Measurements from ENCODE around the gene SLC2A4.

Gene SLC2A4

GRCh38 chr17:7266784-7267183 lies 14.7 kb upstream of the SLC2A4 start:
- no peak for TF ChIP-seq CTCF (IDR thresholded peaks at IDR 0.05; ENCODE audit: insufficient read depth, low read length, missing control alignments)
- DNase-seq (ENCODE audit: low read depth, low spot score), result no peak
- H3K4me3 ChIP-seq (ENCODE audit: low read depth, low read length), result no peak overlapping the region
- CTCF ChIA-PET, result interaction anchor here (1.0 to 5.3 kb wide), 3 partner anchors 14 to 30 kb away, joined by 4 to 29 read pairs (median 11); partner anchors contain the start of gene SLC2A4
- POLR2A ChIA-PET, result interaction anchor here (0.6 to 0.7 kb wide), 2 partner anchors 16 to 89 kb away, joined by 3 to 4 read pairs; no protein-coding TSS in a partner anchor

GRCh38 chr17:7279448-7279847 lies 2.1 kb upstream of the SLC2A4 start:
- ChIA-PET POLR2A (interaction anchor here (0.7 kb wide), 1 partner anchor 73 kb away, joined by 3 read pairs; no protein-coding TSS in a partner anchor), CTCF (interaction anchor here (0.9 to 13.4 kb wide), 8 partner anchors 12 to 281 kb away, joined by 3 to 255 read pairs (median 26); partner anchors contain the start of genes NEURL4 and PHF23)
- no peak for DNase-seq (ENCODE audit: low read depth, low spot score)
- TF ChIP-seq CTCF (IDR thresholded peaks at IDR 0.05; ENCODE audit: insufficient read depth, low read length, missing control alignments), result no peak
- H3K4me3 ChIP-seq (ENCODE audit: low read depth, low read length), result no peak overlapping the region

- CTCF ChIA-PET, result interaction anchor here (0.6 to 13.4 kb wide), 15 partner anchors 11 to 327 kb away, joined by 3 to 255 read pairs (median 4); partner anchors contain the start of genes CTDNEP1, MPDU1, NEURL4 and TNFSF12
- DNase-seq (ENCODE audit: low read depth, low spot score), result no peak
- peak; percentile 96 for TF ChIP-seq CTCF (IDR thresholded peaks at IDR 0.05; ENCODE audit: insufficient read depth, low read length, missing control alignments)
- POLR2A ChIA-PET, result interaction anchor here (1.0 to 1.4 kb wide), 2 partner anchors 21 to 65 kb away, joined by 3 to 4 read pairs; no protein-coding TSS in a partner anchor
- peak overlapping the region; percentile 52 for H3K4me3 ChIP-seq (ENCODE audit: low read depth, low read length)
These were observed 922 bp upstream of the SLC2A4 start for GRCh38 chr17:7280519-7281073.

GRCh38 chr17:7281953-7282751 lies 634 bp downstream of the SLC2A4 start:
- no peak for DNase-seq (ENCODE audit: low read depth, low spot score)
- TF ChIP-seq CTCF (IDR thresholded peaks at IDR 0.05; ENCODE audit: insufficient read depth, low read length, missing control alignments), result no peak
- POLR2A ChIA-PET, result interaction anchor here (0.7 to 1.4 kb wide), 2 partner anchors 16 to 22 kb away, joined by 3 to 4 read pairs; no protein-coding TSS in a partner anchor
- peak overlapping the region; percentile 52 for H3K4me3 ChIP-seq (ENCODE audit: low read depth, low read length)
- CTCF ChIA-PET, result interaction anchor here (0.8 to 13.4 kb wide), 10 partner anchors 9 to 405 kb away, joined by 3 to 255 read pairs (median 15); partner anchors contain the start of genes TP53 and WRAP53

GRCh38 chr17:7282752-7283321 lies 1.3 kb downstream of the SLC2A4 start:
- ChIA-PET CTCF (interaction anchor here (0.8 to 13.4 kb wide), 7 partner anchors 9 to 405 kb away, joined by 3 to 255 read pairs (median 7); partner anchors contain the start of genes TP53 and WRAP53), POLR2A (interaction anchor here (0.6 to 0.7 kb wide), 2 partner anchors 16 kb away, joined by 3 to 4 read pairs; no protein-coding TSS in a partner anchor)
- H3K4me3 ChIP-seq (ENCODE audit: low read depth, low read length), result no peak overlapping the region
- DNase-seq (ENCODE audit: low read depth, low spot score), result no peak
- TF ChIP-seq CTCF (IDR thresholded peaks at IDR 0.05; ENCODE audit: insufficient read depth, low read length, missing control alignments), result no peak

Data from AG04449 (cell line).